GM20000 (cell line): ENCODE data around the gene CSRNP3.

Experiments
- DNase-seq: peaks from one replicate; pipeline ENCODE4 v3.0.0; 2012; ENCODE audit warnings: low spot score
- TF ChIP-seq, protein P1 (sequence below): IDR thresholded peaks from 2 replicates; pipeline ENCODE4 v1.5.1; 2012; ENCODE audit warnings: mild to moderate bottlenecking, control low read depth; ENCODE audit errors: extremely low read depth, missing control alignments

The CSRNP3 gene

DNA sequence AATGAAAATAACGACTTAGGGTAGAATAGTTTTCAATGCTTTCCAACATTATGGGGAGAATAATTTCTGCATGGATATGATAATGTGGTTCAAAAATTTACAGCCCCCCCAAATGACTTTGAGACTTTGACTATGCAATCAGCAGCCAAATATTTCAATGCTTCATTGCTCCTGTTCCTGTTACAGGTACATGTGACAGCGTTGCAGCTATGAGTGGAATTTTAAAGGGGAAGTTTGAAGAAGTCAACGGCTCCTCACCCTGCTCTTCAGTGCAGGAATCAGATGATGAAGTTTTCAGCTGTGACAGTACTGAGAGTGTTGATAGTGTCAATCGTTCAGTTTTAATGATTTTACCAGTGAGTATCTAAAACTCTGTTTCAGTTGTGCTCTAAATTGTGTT is 25.1 kb downstream of the CSRNP3 start:
- DNase-seq = no peak
- TF ChIP-seq, protein P1, sequence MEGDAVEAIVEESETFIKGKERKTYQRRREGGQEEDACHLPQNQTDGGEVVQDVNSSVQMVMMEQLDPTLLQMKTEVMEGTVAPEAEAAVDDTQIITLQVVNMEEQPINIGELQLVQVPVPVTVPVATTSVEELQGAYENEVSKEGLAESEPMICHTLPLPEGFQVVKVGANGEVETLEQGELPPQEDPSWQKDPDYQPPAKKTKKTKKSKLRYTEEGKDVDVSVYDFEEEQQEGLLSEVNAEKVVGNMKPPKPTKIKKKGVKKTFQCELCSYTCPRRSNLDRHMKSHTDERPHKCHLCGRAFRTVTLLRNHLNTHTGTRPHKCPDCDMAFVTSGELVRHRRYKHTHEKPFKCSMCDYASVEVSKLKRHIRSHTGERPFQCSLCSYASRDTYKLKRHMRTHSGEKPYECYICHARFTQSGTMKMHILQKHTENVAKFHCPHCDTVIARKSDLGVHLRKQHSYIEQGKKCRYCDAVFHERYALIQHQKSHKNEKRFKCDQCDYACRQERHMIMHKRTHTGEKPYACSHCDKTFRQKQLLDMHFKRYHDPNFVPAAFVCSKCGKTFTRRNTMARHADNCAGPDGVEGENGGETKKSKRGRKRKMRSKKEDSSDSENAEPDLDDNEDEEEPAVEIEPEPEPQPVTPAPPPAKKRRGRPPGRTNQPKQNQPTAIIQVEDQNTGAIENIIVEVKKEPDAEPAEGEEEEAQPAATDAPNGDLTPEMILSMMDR = no peak

- DNase-seq = no peak
- TF ChIP-seq, protein P1 = no peak
Observed at GRCh38 chr2:165497659-165498317, 28.3 kb downstream of the CSRNP3 start.

DNA sequence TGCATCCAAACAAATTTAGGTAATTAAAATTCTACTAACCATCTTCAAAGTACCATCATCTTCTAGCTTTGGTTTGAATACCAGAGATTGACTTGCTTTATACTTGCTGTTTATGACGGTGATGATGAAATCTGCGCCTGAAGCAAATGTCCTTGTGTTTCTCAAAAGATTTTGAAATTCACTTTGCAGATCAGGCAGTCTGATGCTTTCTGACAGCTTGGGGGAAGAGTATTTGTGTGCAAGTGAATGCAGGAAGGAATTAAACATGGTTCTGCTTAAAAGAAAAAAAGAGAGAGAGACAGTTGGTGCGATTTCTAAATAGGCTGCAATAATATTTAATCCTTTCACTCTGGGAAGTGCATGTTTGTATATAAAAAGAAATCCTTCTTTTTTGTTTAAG is 29.6 kb downstream of the CSRNP3 start:
- DNase-seq = no peak
- TF ChIP-seq, protein P1 = no peak

GRCh38 chr2:165500001-165500400 is 30.5 kb downstream of the CSRNP3 start:
- TF ChIP-seq, protein P1 = no peak
- DNase-seq = no peak

- TF ChIP-seq, protein P1 = no peak
- no peak for DNase-seq
Observed at GRCh38 chr2:165500816-165501215, 31.3 kb downstream of the CSRNP3 start.

DNA sequence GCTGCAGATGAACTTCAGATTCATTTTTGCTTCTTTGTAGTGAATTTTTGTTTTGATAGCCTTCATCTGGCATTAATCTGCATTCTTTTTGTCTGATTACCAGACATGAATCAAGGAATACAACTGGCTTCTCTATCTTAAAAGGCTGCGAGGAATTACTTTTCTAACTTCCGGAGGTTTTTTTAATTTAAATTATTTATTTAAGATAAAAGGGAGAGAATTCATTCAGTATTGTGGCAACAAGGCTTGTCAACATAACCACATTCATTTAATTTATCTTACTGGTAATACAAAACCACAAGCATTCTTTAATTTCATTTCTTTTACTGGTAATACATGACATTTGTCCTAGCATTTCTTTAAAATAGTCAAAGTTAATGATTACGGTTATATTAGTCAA is 36.0 kb downstream of the CSRNP3 start:
- DNase-seq = no peak
- TF ChIP-seq, protein P1 = no peak

DNA sequence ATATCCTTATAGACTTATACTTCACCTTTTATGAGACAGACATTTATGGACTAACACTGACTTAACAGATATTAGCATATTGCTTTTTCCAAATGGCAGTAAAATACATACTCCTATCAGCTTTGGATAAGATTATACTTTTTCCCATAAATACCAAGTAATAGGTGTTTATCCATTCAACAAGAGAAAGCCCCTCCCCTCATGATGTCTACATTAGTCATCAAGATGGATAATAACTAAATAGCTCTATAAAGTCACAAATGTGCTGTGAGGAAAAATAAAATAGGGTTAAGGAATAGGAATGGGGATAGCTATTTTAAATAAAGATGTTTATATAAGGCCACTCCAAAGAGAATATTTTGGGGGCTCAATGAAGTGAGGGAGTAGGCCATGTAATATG is 39.4 kb downstream of the CSRNP3 start:
- TF ChIP-seq, protein P1 = no peak
- DNase-seq = no peak
